Thymus (tissue), 11 donors: Measurements from ENCODE around the gene SLC37A1. TPM values are rescaled to one million over a fixed set of nuclear protein-coding genes. Genes with fewer than 3 reads are reported as not detected.

Experiments
- DNase-seq, 9 donors: peaks; one replicate each; pipeline ENCODE4 v3.0.0-alpha.2; 2013; ENCODE audit warnings: low spot score in 9 of 9, low read depth in 6 of 9, missing footprints in 1 of 9
- H3K27ac ChIP-seq, 2 donors: one replicate each; pipeline ENCODE4 v1.5.1; 2013; ENCODE audit warnings: control low read depth in 1 of 2, low read depth in 1 of 2, low read length in 1 of 2, mild to moderate bottlenecking in 1 of 2, moderate library complexity in 1 of 2
- H3K27me3 ChIP-seq, 2 donors: one replicate each; pipeline ENCODE4 v1.5.1; 2013; ENCODE audit warnings: low read length in 1 of 2; ENCODE audit not compliant: control insufficient read depth in 2 of 2, insufficient read depth in 1 of 2
- H3K36me3 ChIP-seq, 2 donors: one replicate each; pipeline ENCODE4 v1.5.1; 2013; ENCODE audit warnings: low read length in 1 of 2, mild to moderate bottlenecking in 1 of 2, moderate library complexity in 1 of 2; ENCODE audit not compliant: control insufficient read depth in 2 of 2, insufficient read depth in 2 of 2
- H3K4me1 ChIP-seq, 2 donors: one replicate each; pipeline ENCODE4 v1.5.1; 2013; ENCODE audit warnings: low read length in 2 of 2; ENCODE audit not compliant: control insufficient read depth in 2 of 2, insufficient read depth in 2 of 2
- H3K4me3 ChIP-seq, 2 donors: one replicate each; pipeline ENCODE4 v1.5.1; 2013; ENCODE audit warnings: low read length in 2 of 2, control low read depth in 1 of 2, mild to moderate bottlenecking in 1 of 2
- H3K9me3 ChIP-seq, 2 donors: one replicate each; pipeline ENCODE4 v1.5.1; 2013; ENCODE audit warnings: low read length in 1 of 2, mild to moderate bottlenecking in 1 of 2; ENCODE audit not compliant: control insufficient read depth in 2 of 2, insufficient read depth in 1 of 2
- WGBS: extraction: QIAGEN DNeasy Blood & Tissue Kit; methylation state at CpG from one replicate; pipeline ENCODE4 v1.1.7; 2013; 5-methylcytosine and 5-hydroxymethylcytosine counted together
- polyA plus RNA-seq: library from polyadenylated mRNA; stranded (reverse); fragments of 200-250 nt; gene quantifications from one replicate; pipeline ENCODE4 v1.2.3, GENCODE V29; 2013
- total RNA-seq: library from RNA; stranded (reverse); fragments of 120-200 nt; gene quantifications from one replicate; pipeline ENCODE4 v1.2.4, GENCODE V29; 2013
- donor health status: healthy.

The SLC37A1 gene
- total and polyA plus RNA-seq, 2 donors, result 9.0 to 9.2 TPM

DNA sequence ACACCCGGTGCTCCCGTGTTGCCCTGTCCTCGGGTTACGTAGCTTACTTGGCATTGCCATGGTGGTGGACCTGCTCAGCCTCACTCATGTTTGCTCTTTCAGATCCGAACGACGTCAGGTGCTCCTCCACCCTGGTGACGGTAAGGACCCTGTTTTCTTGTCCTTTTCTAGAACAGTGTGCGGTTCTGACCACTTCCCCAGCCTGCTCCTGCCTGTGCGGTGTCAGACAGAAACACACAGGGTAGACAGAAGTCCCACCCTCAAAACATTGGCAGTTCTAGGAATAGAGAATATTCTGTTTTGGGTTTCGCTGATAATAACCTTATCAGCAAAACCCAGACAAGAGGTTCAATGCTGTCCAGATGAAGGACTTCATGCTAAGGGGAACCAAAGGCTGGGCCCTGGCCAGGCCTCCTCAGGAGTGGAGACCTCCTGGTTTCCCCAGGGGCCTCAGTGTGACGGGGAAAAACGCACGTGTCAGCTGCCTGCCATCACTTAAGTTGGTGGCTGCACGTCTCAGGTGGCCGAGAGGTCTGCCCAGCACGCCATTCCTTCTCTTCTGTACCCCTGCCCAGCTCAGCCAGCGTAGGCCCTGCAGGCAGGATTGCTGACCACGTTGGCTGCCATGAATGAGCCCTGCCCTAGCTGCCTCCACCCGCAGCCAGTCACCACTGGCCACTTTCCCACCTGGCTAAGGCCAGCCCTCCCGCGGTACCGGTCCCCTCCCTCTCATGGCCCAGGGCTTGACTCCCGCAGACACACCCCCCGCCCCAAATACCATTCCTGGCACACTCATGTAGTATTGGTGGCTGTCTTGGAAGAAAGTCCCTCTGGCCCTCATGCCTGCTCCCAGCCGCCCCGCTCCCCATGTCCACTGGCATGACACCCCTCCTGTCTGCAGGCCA lies 33.6 kb downstream of the SLC37A1 start:
- H3K4me1 ChIP-seq, result no peaks in the 10 kb centered on the region
- no peaks in the 10 kb centered on the region for H3K9me3 ChIP-seq
- no peak overlapping the region for H3K4me3 ChIP-seq
- no peaks in the 10 kb centered on the region for H3K27me3 ChIP-seq
- DNase-seq, result no peak
- WGBS, result 95% methylated on average over 27 of the region's 27 CpGs
- H3K27ac ChIP-seq, result no peak overlapping the region
- peaks cover 30 to 59% of the 10 kb centered on the region in 2 donors for H3K36me3 ChIP-seq

- Histone ChIP-seq H3K27me3 (no peaks in the 10 kb centered on the region), H3K4me3 (no peak overlapping the region), H3K9me3 (no peaks in the 10 kb centered on the region), H3K4me1 (no peaks in the 10 kb centered on the region), H3K27ac (no peak overlapping the region), H3K36me3 (peaks cover 30 to 53% of the 10 kb centered on the region in 2 donors)
- DNase-seq, result no peak
- 97% methylated on average over 22 of the region's 22 CpGs for WGBS
Observed at GRCh38 chr21:42547906-42548365, 34.3 kb downstream of the SLC37A1 start.

- Histone ChIP-seq H3K27ac (no peak overlapping the region), H3K9me3 (no peaks in the 10 kb centered on the region), H3K36me3 (peaks cover 23 to 46% of the 10 kb centered on the region in 2 donors), H3K4me3 (no peak overlapping the region), H3K27me3 (no peaks in the 10 kb centered on the region), H3K4me1 (no peaks in the 10 kb centered on the region)
- no peak for DNase-seq
- 90% methylated on average over 21 of the region's 21 CpGs for WGBS
Observed at GRCh38 chr21:42548687-42549406, 35.2 kb downstream of the SLC37A1 start.

DNA sequence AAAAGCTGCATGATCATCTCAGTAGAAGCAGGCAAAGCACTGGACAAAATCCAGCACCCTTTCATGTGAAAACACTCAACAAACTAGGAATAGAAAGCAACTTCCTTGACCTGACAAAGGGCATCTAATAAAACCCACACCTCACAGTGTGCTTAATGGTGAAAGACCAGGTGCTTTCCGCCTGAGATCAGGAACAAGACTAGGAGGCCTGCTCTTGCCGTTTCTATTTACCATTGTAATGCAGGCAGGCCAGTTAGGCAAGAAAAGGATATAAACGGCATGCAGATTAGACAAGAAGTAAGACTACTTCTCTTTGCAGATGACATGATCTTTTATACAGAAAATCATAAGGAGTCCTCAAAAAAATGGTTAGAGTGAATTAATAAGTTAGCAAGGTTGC lies 37.2 kb downstream of the SLC37A1 start:
- 96% methylated on average over 3 of the region's 3 CpGs for WGBS
- no peak for DNase-seq

DNA sequence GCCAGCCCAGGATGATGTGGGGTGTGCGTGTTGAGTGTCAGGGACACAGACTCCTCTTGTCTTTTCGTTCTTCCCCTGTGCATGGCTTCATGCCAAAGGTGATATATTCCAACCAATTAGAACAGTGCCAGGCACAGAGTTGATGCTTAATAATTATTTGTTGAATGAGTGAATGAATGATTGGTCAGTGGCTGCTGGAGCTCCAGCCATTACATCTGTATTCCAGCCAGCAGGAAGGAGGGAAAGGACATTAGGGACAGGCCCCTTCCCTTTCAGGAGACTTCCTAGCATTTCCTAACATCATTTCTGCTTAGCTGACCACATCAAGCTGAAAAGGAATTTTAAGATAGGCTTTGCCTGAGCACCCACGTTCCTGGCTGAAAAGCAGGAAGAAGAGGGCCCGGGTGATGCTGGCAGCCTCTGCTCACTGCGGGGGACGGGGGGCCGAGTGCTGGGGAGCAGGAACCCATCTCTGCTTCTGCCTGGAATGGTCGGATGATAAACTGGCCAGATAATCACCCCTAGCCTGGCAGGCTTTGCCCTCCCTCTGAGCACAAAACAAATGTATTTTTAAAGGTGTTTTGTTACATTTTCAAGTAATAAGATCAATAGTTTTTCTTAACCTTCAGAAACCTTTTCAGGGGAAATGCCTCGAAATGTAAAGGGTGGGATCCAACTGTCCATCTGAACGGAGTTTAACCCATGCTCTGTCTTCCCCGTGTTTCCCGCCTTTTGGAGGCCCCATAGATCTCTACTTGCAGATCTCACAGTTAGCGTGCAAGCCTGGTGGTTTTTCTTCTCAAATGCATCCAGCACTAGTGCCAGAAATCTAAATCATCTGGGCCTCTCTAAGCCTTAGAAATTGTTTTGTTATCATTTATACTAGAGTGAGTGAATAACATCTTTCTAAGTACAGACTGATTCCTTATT lies 39.0 kb downstream of the SLC37A1 start:
- no peak overlapping the region for H3K4me3 ChIP-seq
- no peak for DNase-seq
- no peak overlapping the region for H3K27ac ChIP-seq
- no peaks in the 10 kb centered on the region for H3K27me3 ChIP-seq
- WGBS, result 97% methylated on average over 13 of the region's 13 CpGs
- no peaks in the 10 kb centered on the region for H3K9me3 ChIP-seq
- no peaks in the 10 kb centered on the region for H3K4me1 ChIP-seq
- H3K36me3 ChIP-seq, result peaks cover 28 to 34% of the 10 kb centered on the region in 2 donors

More for the DNA sequence above, 37.2 kb downstream of the SLC37A1 start:
- Histone ChIP-seq H3K27ac (no peak overlapping the region), H3K27me3 (no peaks in the 10 kb centered on the region), H3K9me3 (no peaks in the 10 kb centered on the region), H3K36me3 (peaks cover 25 to 46% of the 10 kb centered on the region in 2 donors), H3K4me1 (no peaks in the 10 kb centered on the region), H3K4me3 (no peak overlapping the region)

DNA sequence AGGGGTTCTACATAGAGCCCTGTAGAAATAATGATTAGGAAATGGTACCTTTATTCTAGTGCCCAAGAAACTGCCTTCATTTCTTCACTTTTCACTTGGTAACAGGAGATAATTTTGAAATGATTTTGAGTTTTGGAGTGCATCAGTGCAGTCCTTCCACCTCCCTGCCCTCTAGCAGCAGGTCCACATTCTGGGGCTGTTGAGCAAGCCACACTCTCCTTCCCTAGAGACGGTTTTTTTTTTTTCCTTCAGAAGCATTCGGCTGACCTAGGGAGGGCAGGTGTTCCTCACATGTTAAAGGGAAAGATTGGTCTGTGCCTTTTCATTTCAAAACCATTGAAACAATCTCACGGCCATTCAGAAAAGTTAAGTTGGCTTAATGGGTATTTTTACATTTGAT lies 39.8 kb downstream of the SLC37A1 start:
- H3K36me3 ChIP-seq, result peaks cover 24 to 28% of the 10 kb centered on the region in 2 donors
- H3K4me1 ChIP-seq, result no peaks in the 10 kb centered on the region
- DNase-seq, result peak in 1 of 9 donors; percentile 10
- H3K9me3 ChIP-seq, result no peaks in the 10 kb centered on the region
- WGBS, result 95% methylated on average over 3 of the region's 3 CpGs
- no peak overlapping the region for H3K27ac ChIP-seq
- H3K4me3 ChIP-seq, result no peak overlapping the region
- H3K27me3 ChIP-seq, result no peaks in the 10 kb centered on the region

DNA sequence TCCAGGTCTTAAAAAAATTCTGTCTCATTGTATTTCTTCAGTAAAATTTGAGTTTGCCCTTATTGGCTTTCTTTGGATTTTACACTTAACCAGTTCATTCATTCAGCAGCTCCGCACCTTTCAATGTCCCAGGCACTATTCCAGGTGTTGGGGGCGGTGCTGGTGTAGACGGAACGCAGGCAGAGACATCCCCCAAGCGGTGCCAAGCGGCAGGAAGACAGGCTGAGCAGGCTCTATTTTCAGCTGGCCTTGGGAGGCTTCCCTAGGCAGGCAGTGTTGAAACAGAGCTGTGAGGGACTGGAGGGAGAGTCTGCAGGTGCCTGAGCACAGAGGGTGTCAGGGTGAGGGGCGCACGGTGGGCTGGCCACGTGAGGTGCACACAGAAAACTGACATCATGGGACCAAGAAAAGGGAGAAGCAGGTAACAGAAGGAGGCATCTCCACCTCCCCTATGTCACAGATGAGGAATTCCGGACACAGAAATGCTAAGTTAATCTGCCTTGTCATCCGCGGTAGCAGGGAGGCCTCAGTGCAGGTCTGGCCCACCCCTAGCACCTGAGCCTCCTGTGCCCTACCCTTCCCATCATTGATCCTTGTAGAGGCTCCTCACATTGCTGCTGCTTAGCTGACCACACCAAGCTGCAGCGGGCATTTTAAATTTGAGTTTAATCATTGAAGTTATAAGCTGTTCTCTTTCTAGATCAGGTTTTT lies 40.8 kb downstream of the SLC37A1 start:
- Histone ChIP-seq H3K27ac (no peak overlapping the region), H3K4me1 (no peaks in the 10 kb centered on the region), H3K36me3 (peaks cover 18 to 24% of the 10 kb centered on the region in 2 donors), H3K4me3 (no peak overlapping the region), H3K9me3 (no peaks in the 10 kb centered on the region), H3K27me3 (no peaks in the 10 kb centered on the region)
- DNase-seq, result no peak
- 81% methylated on average over 13 of the region's 13 CpGs for WGBS

GRCh38 chr21:42555756-42556438 lies 42.2 kb downstream of the SLC37A1 start:
- H3K36me3 ChIP-seq, result peaks cover 17 to 25% of the 10 kb centered on the region in 2 donors
- 97% methylated on average over 28 of the region's 28 CpGs for WGBS
- no peak for DNase-seq

More at GRCh38 chr21:42555756-42556438, 42.2 kb downstream of the SLC37A1 start:
- no peak overlapping the region for H3K27ac ChIP-seq
- no peaks in the 10 kb centered on the region for H3K9me3 ChIP-seq
- no peaks in the 10 kb centered on the region for H3K4me1 ChIP-seq
- H3K27me3 ChIP-seq, result no peaks in the 10 kb centered on the region
- no peak overlapping the region for H3K4me3 ChIP-seq
